ENCODE data around the gene POC1A.

The POC1A gene

GRCh38 chr3:52154135-52155094, at the start of gene POC1A:
POC1A (minus strand) TSS chr3:52154423; CDS start chr3:52154372, 51 bp downstream.
- peak; percentile 91 to 92 for DNase-seq

- no peak for DNase-seq
Measured at GRCh38 chr3:52203701-52204100, 49.5 kb upstream of the POC1A start.

- DNase-seq = no peak
Measured at GRCh38 chr3:52202384-52203077, 48.3 kb upstream of the POC1A start.

GRCh38 chr3:52200981-52201679, 46.9 kb upstream of the POC1A start:
- DNase-seq = no peak

GRCh38 chr3:52198643-52199608, 44.7 kb upstream of the POC1A start:
- DNase-seq = no peak

GRCh38 chr3:52197842-52198625, 43.8 kb upstream of the POC1A start, which contains the start of gene ALAS1:
ALAS1 (plus strand) TSS chr3:52198160; CDS start chr3:52199242, 1,082 bp downstream.
- DNase-seq = peak; percentile 95 to 97

- DNase-seq = no peak
Measured at GRCh38 chr3:52197499-52197841, 43.2 kb upstream of the POC1A start.

GRCh38 chr3:52196977-52197376, 42.8 kb upstream of the POC1A start:
- no peak for DNase-seq

- DNase-seq = no peak
Measured at GRCh38 chr3:52195823-52196331, 41.7 kb upstream of the POC1A start.

- no peak for DNase-seq
Measured at GRCh38 chr3:52195291-52195597, 41.0 kb upstream of the POC1A start.

GRCh38 chr3:52194485-52195290, 40.5 kb upstream of the POC1A start:
- no peak for DNase-seq

GRCh38 chr3:52193065-52193464, 38.8 kb upstream of the POC1A start:
- DNase-seq = no peak

GRCh38 chr3:52191663-52192062, 37.4 kb upstream of the POC1A start:
- DNase-seq = no peak

GRCh38 chr3:52190294-52191074, 36.3 kb upstream of the POC1A start:
- no peak for DNase-seq

- no peak for DNase-seq
Measured at GRCh38 chr3:52188556-52188955, 34.3 kb upstream of the POC1A start.

- no peak for DNase-seq
Measured at GRCh38 chr3:52186729-52187128, 32.5 kb upstream of the POC1A start.

- DNase-seq = no peak
Measured at GRCh38 chr3:52185837-52186236, 31.6 kb upstream of the POC1A start.

GRCh38 chr3:52185311-52185710, 31.1 kb upstream of the POC1A start:
- no peak for DNase-seq

GRCh38 chr3:52184690-52185089, 30.5 kb upstream of the POC1A start:
- DNase-seq = no peak

Measured in stimulated activated CD4-positive, alpha-beta T cell treated with anti-CD3 and anti-CD28 coated beads, Interleukin-2, amount 100 ng/mL, for 24 hours (primary cell).